HepG2 (cell line): Measurements from ENCODE around the gene SSPN. TPM values are rescaled to one million over a fixed set of nuclear protein-coding genes. Genes with fewer than 3 reads are reported as not detected.

Experiments
- ATAC-seq: fragments of 200-7000 bp; cut with Tn5 transposase; 3 replicates; pipeline ENCODE4 v1.9.1; 2020; ENCODE audit warnings: mild to moderate bottlenecking, moderate library complexity
- BruUV-seq: library from RNA; stranded (reverse); fragments of 400-500 nt; replicated peaks from 2 replicates; lab custom pipeline; 2021; lab: Mats Ljungman, UMichigan
- CTCF ChIA-PET: fragments of 300-600 bp; formaldehyde crosslinking; extraction: SDS; loops from one replicate; lab custom pipeline; 2021; ENCODE audit warnings: low total read pairs, inconsistent platforms, low intra/inter-chr PET ratio; lab: Yijun Ruan, JAX
- POLR2A ChIA-PET: fragments of 350-600 bp; sonication (Branson Sonifier 250); formaldehyde crosslinking; loops from one replicate; lab custom pipeline; 2020; ENCODE audit warnings: antibody characterized with exemption, inconsistent platforms; lab: Yijun Ruan, JAX
- DNase-seq: peaks from one replicate; pipeline ENCODE4 v3.0.0-alpha.2; 2015; ENCODE audit warnings: low spot score
- FAIRE-seq: peaks from 3 replicates; lab custom pipeline; 2011; peaks lifted over from hg19 to GRCh38; lab: Jason Lieb, UNC
- H2AFZ ChIP-seq: one replicate; pipeline ENCODE4 v1.6.1; 2011; ENCODE audit warnings: low read length, inconsistent platforms
- H3K27ac ChIP-seq: fragments of 300-600 bp; 3 replicates; pipeline ENCODE4 v1.8.0; 2011; ENCODE audit warnings: mixed run types, mild to moderate bottlenecking, mixed read lengths, low read length, inconsistent platforms; ENCODE audit not compliant: insufficient read depth; ENCODE audit errors: extremely low read length
- H3K27me3 ChIP-seq, 2 experiments: fragments of 200-600 bp in 1 of 2; 2 replicates in 1 of 2; 3 replicates in 1 of 2; pipeline versions ENCODE4 v1.6.0 to v1.8.0; 2011; ENCODE audit warnings: low read length in 2 of 2, mild to moderate bottlenecking in 2 of 2, moderate library complexity in 2 of 2, inconsistent platforms in 1 of 2; ENCODE audit not compliant: insufficient read depth in 2 of 2, control insufficient read depth in 1 of 2
- H3K36me3 ChIP-seq, 2 experiments: fragments of 200-600 bp in 1 of 2; replicated peaks in 1 of 2; 2 replicates in 1 of 2; 3 replicates in 1 of 2; pipeline versions ENCODE4 v1.5.1 to v1.8.0; 2011; ENCODE audit warnings: low read length in 2 of 2, inconsistent platforms in 1 of 2; ENCODE audit not compliant: insufficient read depth in 2 of 2, control insufficient read depth in 1 of 2
- H3K4me1 ChIP-seq: 2 replicates; pipeline ENCODE4 v1.5.1; 2012; ENCODE audit warnings: low read length, inconsistent platforms; ENCODE audit not compliant: insufficient read depth
- H3K4me2 ChIP-seq: 2 replicates; pipeline ENCODE4 v1.6.0; 2011; ENCODE audit warnings: low read depth, low read length, inconsistent platforms
- H3K4me3 ChIP-seq, 3 experiments: fragments of 200-600 bp in 1 of 3; sonication (generic), shearing (Covaris generic) in 1 of 3; replicated peaks in 1 of 3; 2 replicates each; pipeline ENCODE4 v1.5.1; 2011 to 2016; ENCODE audit warnings: low read length in 3 of 3, inconsistent platforms in 2 of 3, low read depth in 2 of 3, mild to moderate bottlenecking in 2 of 3, control low read depth in 1 of 3, mixed read lengths in 1 of 3; ENCODE audit not compliant: insufficient read depth in 1 of 3
- H3K79me2 ChIP-seq: one replicate; pipeline ENCODE4 v1.6.1; 2011; ENCODE audit warnings: low read length, inconsistent platforms; ENCODE audit not compliant: insufficient read depth
- H3K9ac ChIP-seq: 2 replicates; pipeline ENCODE4 v1.6.0; 2011; ENCODE audit warnings: mild to moderate bottlenecking, low read depth, low read length, inconsistent platforms; ENCODE audit not compliant: insufficient read depth
- H3K9me3 ChIP-seq: 2 replicates; pipeline ENCODE4 v1.5.1; 2012; ENCODE audit warnings: mild to moderate bottlenecking, low read length
- H4K20me1 ChIP-seq: 2 replicates; pipeline ENCODE4 v1.6.0; 2011; ENCODE audit warnings: inconsistent platforms, mild to moderate bottlenecking, low read length, moderate library complexity; ENCODE audit not compliant: insufficient read depth
- E2F5 ChIP-seq: sonication (generic); formaldehyde crosslinking; conservative IDR thresholded peaks from 2 replicates; pipeline ENCODE4 v1.4.0; 2020; ENCODE audit warnings: missing genetic modification reagents
- HMG20A ChIP-seq: IDR thresholded peaks from 2 replicates; pipeline ENCODE4 v1.6.1; 2016; ENCODE audit warnings: borderline replicate concordance
- MAX ChIP-seq: IDR thresholded peaks from 2 replicates; pipeline ENCODE4 v1.6.1; 2012; ENCODE audit warnings: inconsistent platforms
- MEF2D ChIP-seq: sonication (generic); formaldehyde crosslinking; IDR thresholded peaks from 2 replicates; pipeline ENCODE4 v1.5.1; 2020; ENCODE audit warnings: mild to moderate bottlenecking, missing genetic modification reagents
- PLRG1 ChIP-seq: fragments of 450-650 bp; conservative IDR thresholded peaks from 2 replicates; pipeline ENCODE4 v1.6.1; 2016
- SIX4 ChIP-seq: sonication (generic); formaldehyde crosslinking; IDR thresholded peaks from 2 replicates; pipeline ENCODE4 v1.4.0; 2020; ENCODE audit warnings: missing genetic modification reagents
- XRCC5 ChIP-seq: fragments of 200-400 bp; formaldehyde crosslinking; optimal IDR thresholded peaks from 2 replicates; pipeline ENCODE3; 2017; ENCODE audit warnings: mild to moderate bottlenecking, low read length
- ZNF160 ChIP-seq: sonication (generic); formaldehyde crosslinking; IDR thresholded peaks from 2 replicates; pipeline ENCODE4 v1.8.0; 2022; ENCODE audit warnings: mild to moderate bottlenecking, inconsistent platforms, missing genetic modification reagents
- ZNF232 ChIP-seq: sonication (generic); formaldehyde crosslinking; IDR thresholded peaks from 2 replicates; pipeline ENCODE4 v1.4.0; 2020; ENCODE audit warnings: missing genetic modification reagents, borderline replicate concordance
- ZNF7 ChIP-seq: IDR thresholded peaks from 2 replicates; pipeline ENCODE4 v1.6.1; 2016; ENCODE audit warnings: missing biosample characterization, missing genetic modification reagents
- ZSCAN30 ChIP-seq: sonication (generic); formaldehyde crosslinking; IDR thresholded peaks from 2 replicates; pipeline ENCODE4 v1.5.0; 2020; ENCODE audit warnings: mild to moderate bottlenecking, missing genetic modification reagents
- WGBS: methylation state at CpG from one replicate; pipeline ENCODE4 v1.1.6; 2017; ENCODE audit warnings: low lambda C conversion rate; 5-methylcytosine and 5-hydroxymethylcytosine counted together
- in situ Hi-C: cut with HindIII; loops from 2 replicates; pipeline ENCODE4 v1.10.0; 2017; ENCODE audit warnings: low pct_unique_long_range_greater_than_20kb; ENCODE audit not compliant: extremely low pct_ligation_motif_present
- intact Hi-C: fragments of 100-400 bp; cut with micrococcal nuclease; formaldehyde crosslinking; loops from one replicate; pipeline ENCODE4 v1.10.0; 2022; ENCODE audit not compliant: unreplicated experiment
- polyA plus RNA-seq, 8 experiments: library from polyadenylated mRNA; depleted of rRNA in 3 of 8; stranded (reverse) in 7 of 8; unstranded in 1 of 8; fragments of >200 nt; fragmentation: Illumina TruSeq in 4 of 8; extraction: Trizol in 4 of 8; gene quantifications; 2 replicates each; pipeline versions ENCODE4 v1.2.1 to v1.2.3, GENCODE V29; 2011 to 2016; ENCODE audit warnings: low read depth in 4 of 8, missing spikeins in 1 of 8, mixed read lengths in 1 of 8; ENCODE audit not compliant: insufficient read depth in 1 of 8
- total RNA-seq, 5 experiments: library from RNA; depleted of rRNA; stranded (reverse); fragments of >200 nt; fragmentation: Illumina TruSeq; extraction: Trizol; gene quantifications; 2 replicates each; pipeline ENCODE4 v1.2.3, GENCODE V29; 2016; ENCODE audit warnings: low read depth in 1 of 5
- TF ChIP-seq, protein P1 (sequence below): sonication (generic); formaldehyde crosslinking; IDR thresholded peaks from 2 replicates; pipeline ENCODE4 v1.5.1; 2020; ENCODE audit warnings: mild to moderate bottlenecking, missing genetic modification reagents, borderline replicate concordance

SSPN gene
- total and polyA plus RNA-seq, 2 of the 13 experiments (the other 11 are each of a cell fraction or from before 2014, with no cell fraction given), result not detected

DNA sequence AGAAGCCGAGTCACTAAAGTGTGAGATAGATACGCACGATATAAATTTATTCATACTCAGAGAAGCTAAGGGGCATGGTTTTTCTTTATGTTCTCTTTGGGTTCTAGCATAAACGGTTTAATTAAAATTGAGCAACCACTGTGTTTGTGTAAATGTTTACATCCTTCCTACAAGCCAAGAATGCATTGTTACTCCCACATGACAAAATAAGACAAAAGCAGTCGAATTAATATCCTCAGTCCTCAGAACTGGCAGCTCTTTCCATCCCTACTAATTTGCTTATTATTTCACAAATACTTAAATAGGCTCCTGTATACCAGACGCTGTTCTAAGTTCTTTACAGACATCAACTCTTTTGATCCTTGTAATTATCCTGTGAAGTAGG lies 32.0 kb downstream of the SSPN start:
- in situ Hi-C loops (no loop called here), intact Hi-C loops (no loop called here)
- DNase-seq (no peak), ATAC-seq (no peak), FAIRE-seq (no peak)
- Histone ChIP-seq H3K27me3 (peaks cover 6 to 42% of the 10 kb centered on the region in 2 experiments; a peak in 4 of 5 replicates), H3K36me3 (no peaks in the 10 kb centered on the region), H3K4me2 (no peak overlapping the region; the same call in 1 of the 2 replicates), H3K27ac (no peak overlapping the region), H3K9ac (no peak overlapping the region), H3K4me1 (peaks cover 6% of the 10 kb centered on the region; the same call in 1 of the 2 replicates), H3K4me3 (no peak overlapping the region), H3K9me3 (no peaks in the 10 kb centered on the region), H2AFZ (no peak overlapping the region), H4K20me1 (no peaks in the 10 kb centered on the region), H3K79me2 (no peaks in the 10 kb centered on the region)
- no TSS peak for BruUV-seq
- ChIA-PET POLR2A (no interaction called here), CTCF (no interaction called here)
- TF ChIP-seq ZNF160 (no peak), SIX4 (CRISPR knock-in tag) (no peak), XRCC5 (no peak), ZNF232 (no peak), PLRG1 (no peak), MEF2D (CRISPR knock-in tag) (no peak)
- WGBS, result 28% methylated on average over 6 of the region's 6 CpGs

GRCh38 chr12:26229910-26230309 lies 34.5 kb downstream of the SSPN start:
- intact Hi-C loops (no loop called here), in situ Hi-C loops (no loop called here)
- H3K4me2 ChIP-seq, result no peak overlapping the region
- no peak for TF ChIP-seq ZNF7 (CRISPR knock-in tag)
- no peak for TF ChIP-seq E2F5 (CRISPR knock-in tag)
- TF ChIP-seq ZSCAN30 (CRISPR knock-in tag), result no peak
- no peak for TF ChIP-seq MAX
- no peak for TF ChIP-seq HMG20A (CRISPR knock-in tag)
- TF ChIP-seq, protein P1, sequence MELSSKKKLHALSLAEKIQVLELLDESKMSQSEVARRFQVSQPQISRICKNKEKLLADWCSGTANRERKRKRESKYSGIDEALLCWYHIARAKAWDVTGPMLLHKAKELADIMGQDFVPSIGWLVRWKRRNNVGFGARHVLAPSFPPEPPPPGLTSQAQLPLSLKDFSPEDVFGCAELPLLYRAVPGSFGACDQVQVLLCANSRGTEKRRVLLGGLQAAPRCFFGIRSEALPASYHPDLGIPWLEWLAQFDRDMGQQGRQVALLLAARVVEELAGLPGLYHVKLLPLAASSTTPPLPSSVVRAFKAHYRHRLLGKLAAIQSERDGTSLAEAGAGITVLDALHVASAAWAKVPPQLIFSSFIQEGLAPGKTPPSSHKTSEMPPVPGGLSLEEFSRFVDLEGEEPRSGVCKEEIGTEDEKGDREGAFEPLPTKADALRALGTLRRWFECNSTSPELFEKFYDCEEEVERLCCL (CRISPR knock-in tag), result no peak
- TF ChIP-seq, all 625 proteins: peak for 0
- POLR2A ChIA-PET, result no interaction called here
- no peaks in the 10 kb centered on the region for H3K9me3 ChIP-seq
- ATAC-seq (no peak), FAIRE-seq (no peak), DNase-seq (no peak)
- no peaks in the 10 kb centered on the region for H3K79me2 ChIP-seq
- no peak overlapping the region for H3K9ac ChIP-seq
- H3K4me1 ChIP-seq, result peaks cover 6% of the 10 kb centered on the region; the same call in 1 of the 2 replicates
- no peaks in the 10 kb centered on the region for H3K36me3 ChIP-seq
- H2AFZ ChIP-seq, result no peak overlapping the region
- H4K20me1 ChIP-seq, result no peaks in the 10 kb centered on the region
- peaks cover 6 to 48% of the 10 kb centered on the region in 2 experiments; a peak in 4 of 5 replicates for H3K27me3 ChIP-seq
- 66% methylated on average over 4 of the region's 4 CpGs for whole genome bisulfite sequencing
- no peak overlapping the region for H3K27ac ChIP-seq
- CTCF ChIA-PET, result no interaction called here
- BruUV-seq, result no TSS peak
- no peak overlapping the region for H3K4me3 ChIP-seq
